C4-2B (cell line): Measurements from ENCODE around the gene MIF.

Experiments
- H3K27ac ChIP-seq: fragments of 450-650 bp; 2 replicates; pipeline ENCODE4 v1.5.1; 2017
- ZFX ChIP-seq: fragments of 450-650 bp; IDR thresholded peaks from 2 replicates; pipeline ENCODE4 v1.6.1; 2017
- TF ChIP-seq, protein P1 (sequence below): fragments of 450-650 bp; conservative IDR thresholded peaks from 2 replicates; pipeline ENCODE4 v1.5.1; 2017; ENCODE audit warnings: mild to moderate bottlenecking

MIF gene

DNA sequence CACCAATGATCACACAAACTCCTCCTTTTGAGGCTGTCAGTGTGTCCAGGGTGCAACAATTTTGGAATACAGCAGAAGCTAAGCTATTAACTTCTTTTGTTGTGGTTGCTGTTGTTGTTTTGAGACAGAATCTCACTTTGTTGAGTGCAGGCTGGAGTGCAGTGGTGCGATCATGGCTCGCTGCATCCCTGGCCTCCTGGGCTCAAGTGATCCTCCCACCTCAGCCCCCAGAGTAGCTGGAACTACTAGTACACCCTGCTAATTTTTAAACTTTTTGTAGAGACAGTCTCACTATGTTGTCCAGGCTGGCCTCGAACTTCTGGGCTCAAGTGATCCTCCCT is 44.8 kb downstream of the MIF start:
- TF ChIP-seq ZFX = no peak
- TF ChIP-seq, protein P1, sequence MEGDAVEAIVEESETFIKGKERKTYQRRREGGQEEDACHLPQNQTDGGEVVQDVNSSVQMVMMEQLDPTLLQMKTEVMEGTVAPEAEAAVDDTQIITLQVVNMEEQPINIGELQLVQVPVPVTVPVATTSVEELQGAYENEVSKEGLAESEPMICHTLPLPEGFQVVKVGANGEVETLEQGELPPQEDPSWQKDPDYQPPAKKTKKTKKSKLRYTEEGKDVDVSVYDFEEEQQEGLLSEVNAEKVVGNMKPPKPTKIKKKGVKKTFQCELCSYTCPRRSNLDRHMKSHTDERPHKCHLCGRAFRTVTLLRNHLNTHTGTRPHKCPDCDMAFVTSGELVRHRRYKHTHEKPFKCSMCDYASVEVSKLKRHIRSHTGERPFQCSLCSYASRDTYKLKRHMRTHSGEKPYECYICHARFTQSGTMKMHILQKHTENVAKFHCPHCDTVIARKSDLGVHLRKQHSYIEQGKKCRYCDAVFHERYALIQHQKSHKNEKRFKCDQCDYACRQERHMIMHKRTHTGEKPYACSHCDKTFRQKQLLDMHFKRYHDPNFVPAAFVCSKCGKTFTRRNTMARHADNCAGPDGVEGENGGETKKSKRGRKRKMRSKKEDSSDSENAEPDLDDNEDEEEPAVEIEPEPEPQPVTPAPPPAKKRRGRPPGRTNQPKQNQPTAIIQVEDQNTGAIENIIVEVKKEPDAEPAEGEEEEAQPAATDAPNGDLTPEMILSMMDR = no peak
- H3K27ac ChIP-seq = peak overlapping the region; percentile 79

DNA sequence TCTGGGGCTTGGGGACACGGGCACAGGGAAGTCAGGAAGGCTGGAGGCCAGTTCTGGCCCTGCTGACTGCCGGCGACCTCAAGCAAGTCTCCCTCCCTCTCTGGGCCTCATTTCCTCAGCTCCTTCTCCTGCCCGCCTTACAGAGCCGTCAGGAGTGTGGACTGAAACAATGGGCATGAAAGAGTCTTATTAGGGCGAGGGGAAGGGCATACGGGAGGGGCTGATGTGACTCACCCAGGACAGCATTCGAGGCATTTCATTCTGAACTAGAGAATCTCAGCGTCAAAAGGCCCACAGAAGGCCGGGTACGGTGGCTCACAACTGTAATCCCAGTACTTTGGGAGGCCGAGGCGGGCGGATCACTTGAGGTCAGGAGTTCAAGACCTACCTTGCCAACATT is 46.0 kb downstream of the MIF start:
- peak overlapping the region; percentile 79; the same call in 1 of the 2 replicates for H3K27ac ChIP-seq
